CD14-positive monocyte (primary cell): ENCODE data around the gene TNFAIP1. TPM values are rescaled to one million over a fixed set of nuclear protein-coding genes. Genes with fewer than 3 reads are reported as not detected.

ENCODE experiments used
- DNase-seq, 3 donors: peaks; one replicate each; pipeline ENCODE4 v3.0.0-alpha.2; 2011 to 2022
- H2AFZ ChIP-seq: 2 replicates; pipeline ENCODE4 v1.6.0; 2012; ENCODE audit warnings: mild to moderate bottlenecking, low read depth, low read length, inconsistent platforms; ENCODE audit not compliant: insufficient read depth, poor library complexity, severe bottlenecking
- H3K27ac ChIP-seq, 2 donors: 1 replicate in 1 of 2; 2 replicates in 1 of 2; pipeline ENCODE4 v1.5.1; 2012 to 2013; ENCODE audit warnings: low read length in 2 of 2, control low read depth in 1 of 2, inconsistent platforms in 1 of 2, low read depth in 1 of 2, mild to moderate bottlenecking in 1 of 2
- H3K27me3 ChIP-seq, 2 donors: one replicate each; pipeline versions ENCODE4 v1.6.0 to v1.6.1; 2011 to 2013; ENCODE audit warnings: low read length in 2 of 2; ENCODE audit not compliant: control insufficient read depth in 2 of 2, insufficient read depth in 2 of 2
- H3K36me3 ChIP-seq, 2 donors: replicated peaks in 1 of 2; 1 replicate in 1 of 2; 2 replicates in 1 of 2; pipeline versions ENCODE4 v1.5.1 to v1.6.1; 2012 to 2013; ENCODE audit warnings: low read length in 2 of 2, control low read depth in 1 of 2, inconsistent platforms in 1 of 2, mild to moderate bottlenecking in 1 of 2; ENCODE audit not compliant: insufficient read depth in 2 of 2, control insufficient read depth in 1 of 2
- H3K4me1 ChIP-seq, 2 donors: 1 replicate in 1 of 2; 2 replicates in 1 of 2; pipeline versions ENCODE4 v1.5.1 to v1.6.1; 2012 to 2013; ENCODE audit warnings: low read length in 2 of 2, control low read depth in 1 of 2, inconsistent platforms in 1 of 2, mild to moderate bottlenecking in 1 of 2, moderate library complexity in 1 of 2; ENCODE audit not compliant: insufficient read depth in 2 of 2, control insufficient read depth in 1 of 2
- H3K4me2 ChIP-seq: replicated peaks from 2 replicates; pipeline ENCODE3; 2012; ENCODE audit warnings: low read length, moderate library complexity, mild to moderate bottlenecking; ENCODE audit not compliant: poor library complexity, severe bottlenecking; ENCODE audit errors: extremely low read depth
- H3K4me3 ChIP-seq, 3 experiments: fragments of 200-600 bp in 1 of 3; sonication (generic) in 1 of 3; replicated peaks in 1 of 3; 1 replicate in 2 of 3; 2 replicates in 1 of 3; pipeline ENCODE4 v1.5.1; 2011 to 2013; ENCODE audit warnings: low read length in 3 of 3, mild to moderate bottlenecking in 3 of 3, control low read depth in 2 of 3, low read depth in 2 of 3, inconsistent platforms in 1 of 3, moderate library complexity in 1 of 3
- H3K79me2 ChIP-seq: 2 replicates; pipeline ENCODE4 v1.6.0; 2012; ENCODE audit warnings: mild to moderate bottlenecking, control low read depth, inconsistent platforms, low read length, moderate library complexity; ENCODE audit not compliant: insufficient read depth
- H3K9ac ChIP-seq: 2 replicates; pipeline ENCODE4 v1.6.0; 2017; ENCODE audit warnings: low read length, mild to moderate bottlenecking; ENCODE audit not compliant: insufficient read depth, poor library complexity, severe bottlenecking
- H3K9me3 ChIP-seq, 2 donors: replicated peaks in 1 of 2; 1 replicate in 1 of 2; 2 replicates in 1 of 2; pipeline versions ENCODE4 v1.5.1 to v1.6.1; 2012 to 2013; ENCODE audit warnings: low read length in 2 of 2, control low read depth in 1 of 2; ENCODE audit not compliant: control insufficient read depth in 1 of 2, insufficient read depth in 1 of 2
- H4K20me1 ChIP-seq: 2 replicates; pipeline ENCODE4 v1.6.0; 2012; ENCODE audit warnings: mild to moderate bottlenecking, low read length, control low read depth, moderate library complexity; ENCODE audit not compliant: insufficient read depth
- H3K27ac Mint-ChIP-seq, 7 donors: one replicate each; pipeline ENCODE4 v1.8.0; 2020; ENCODE audit warnings: mild to moderate bottlenecking in 7 of 7, mixed read lengths in 7 of 7, moderate library complexity in 6 of 7, inconsistent platforms in 2 of 7
- H3K27me3 Mint-ChIP-seq, 3 donors: one replicate each; pipeline ENCODE4 v1.8.0; 2021 to 2022; ENCODE audit warnings: low read depth in 3 of 3, mild to moderate bottlenecking in 3 of 3, mixed read lengths in 3 of 3, moderate library complexity in 3 of 3, inconsistent platforms in 1 of 3
- H3K36me3 Mint-ChIP-seq, 2 donors: one replicate each; pipeline ENCODE4 v1.8.0; 2020; ENCODE audit warnings: mixed read lengths in 2 of 2, inconsistent platforms in 1 of 2, mild to moderate bottlenecking in 1 of 2
- H3K4me1 Mint-ChIP-seq: one replicate; pipeline ENCODE4 v1.8.0; 2020; ENCODE audit warnings: mild to moderate bottlenecking, mixed read lengths
- H3K4me3 Mint-ChIP-seq, 2 donors: one replicate each; pipeline ENCODE4 v1.8.0; 2020; ENCODE audit warnings: mild to moderate bottlenecking in 2 of 2, mixed read lengths in 2 of 2, moderate library complexity in 1 of 2
- H3K9me3 Mint-ChIP-seq, 7 donors: one replicate each; pipeline ENCODE4 v1.8.0; 2020 to 2022; ENCODE audit warnings: mixed read lengths in 7 of 7, mild to moderate bottlenecking in 6 of 7, moderate library complexity in 6 of 7, inconsistent platforms in 2 of 7
- CTCF ChIP-seq: fragments of 200-600 bp; IDR thresholded peaks from one replicate; pipeline ENCODE4 v1.8.0; 2022; ENCODE audit warnings: antibody characterized with exemption, mild to moderate bottlenecking
- WGBS: methylation state at CpG from one replicate; pipeline ENCODE4 v1.1.5; 2013; ENCODE audit warnings: missing lambda C conversion rate; ENCODE audit not compliant: insufficient coverage; 5-methylcytosine and 5-hydroxymethylcytosine counted together
- intact Hi-C, 2 donors: fragments of 100-400 bp; cut with micrococcal nuclease; formaldehyde crosslinking; loops; one replicate each; pipeline versions ENCODE4 v1.15.0 to v1.15.1; 2023
- polyA plus RNA-seq, 3 donors: library from polyadenylated mRNA; depleted of rRNA in 1 of 3; unstranded in 2 of 3; stranded (reverse) in 1 of 3; fragments of 300-500 nt in 2 of 3; fragments of >200 nt in 1 of 3; fragmentation: Illumina TruSeq in 2 of 3; gene quantifications; 1 replicate in 2 of 3; 2 replicates in 1 of 3; pipeline ENCODE4 v1.2.3, GENCODE V29; 2012 to 2021

TNFAIP1 gene
- polyA plus RNA-seq, 3 donors: 7.2 to 9.5 (median 9.4) TPM

- no peak for TF ChIP-seq CTCF
- Histone ChIP-seq H3K27ac (no peak overlapping the region), H3K79me2 (no peaks in the 10 kb centered on the region), H3K9me3 (no peaks in the 10 kb centered on the region), H3K4me1 (no peaks in the 10 kb centered on the region), H4K20me1 (no peaks in the 10 kb centered on the region), H3K4me3 (no peak overlapping the region), H3K36me3 (peaks cover 17 to 58% of the 10 kb centered on the region in 2 donors), H3K9ac (no peak overlapping the region), H3K4me2 (no peak overlapping the region), H3K27me3 (no peaks in the 10 kb centered on the region), H2AFZ (no peak overlapping the region)
- Mint-ChIP-seq H3K4me1 (peaks cover 4% of the 10 kb centered on the region), H3K27ac (no peak overlapping the region), H3K9me3 (no peaks in the 10 kb centered on the region), H3K36me3 (peaks cover 45 to 50% of the 10 kb centered on the region in 2 donors), H3K4me3 (no peak overlapping the region), H3K27me3 (peaks cover 0 to 3% (median 0%) of the 10 kb centered on the region in 3 donors)
- WGBS: no CpG with 5 or more reads among the region's 1 CpG
- no peak for DNase-seq
- intact Hi-C loops: no loop called here
Measured at GRCh38 chr17:28390984-28391383, 55.4 kb downstream of the TNFAIP1 start.

GRCh38 chr17:28391401-28391800, 55.8 kb downstream of the TNFAIP1 start:
- Histone ChIP-seq H3K27me3 (no peaks in the 10 kb centered on the region), H3K4me2 (no peak overlapping the region), H3K79me2 (no peaks in the 10 kb centered on the region), H3K27ac (no peak overlapping the region), H3K9me3 (no peaks in the 10 kb centered on the region), H3K4me1 (no peaks in the 10 kb centered on the region), H3K4me3 (no peak overlapping the region), H3K36me3 (peaks cover 17 to 62% of the 10 kb centered on the region in 2 donors), H2AFZ (no peak overlapping the region), H3K9ac (no peak overlapping the region), H4K20me1 (no peaks in the 10 kb centered on the region)
- Mint-ChIP-seq H3K4me1 (peaks cover 4% of the 10 kb centered on the region), H3K27ac (no peak overlapping the region), H3K36me3 (peaks cover 45 to 51% of the 10 kb centered on the region in 2 donors), H3K9me3 (no peaks in the 10 kb centered on the region), H3K4me3 (no peak overlapping the region), H3K27me3 (peaks cover 0 to 3% (median 0%) of the 10 kb centered on the region in 3 donors)
- DNase-seq: no peak
- intact Hi-C loops: no loop called here
- WGBS: 63% methylated on average over 2 of the region's 2 CpGs
- no peak for TF ChIP-seq CTCF
